K562 (cell line): ENCODE measurements around the gene CDR2L. TPM values are rescaled to one million over a fixed set of nuclear protein-coding genes. Genes with fewer than 3 reads are reported as not detected.

Source experiments
- ATF2 ChIP-seq: sonication (generic); formaldehyde crosslinking; IDR thresholded peaks from 2 replicates; pipeline ENCODE4 v1.8.1; 2022; ENCODE audit warnings: missing genetic modification reagents
- ATF7 ChIP-seq: fragments of 450-650 bp; IDR thresholded peaks from 2 replicates; pipeline ENCODE4 v1.7.1; 2014; ENCODE audit warnings: mild to moderate bottlenecking, moderate library complexity
- BMI1 ChIP-seq: fragments of 150-350 bp; IDR thresholded peaks from 2 replicates; pipeline ENCODE4 v1.6.1; 2014; ENCODE audit warnings: low read length
- CREB3 ChIP-seq: fragments of 450-650 bp; conservative IDR thresholded peaks from 2 replicates; pipeline ENCODE4 v1.6.1; 2016; ENCODE audit warnings: missing genetic modification characterization, low read depth, mild to moderate bottlenecking, missing compliant biosample characterization, moderate library complexity
- DACH1 ChIP-seq: fragments of 450-650 bp; IDR thresholded peaks from 2 replicates; pipeline ENCODE4 v1.6.1; 2018; ENCODE audit not compliant: partially characterized antibody
- ELF4 ChIP-seq: fragments of 450-650 bp; formaldehyde crosslinking; IDR thresholded peaks from 2 replicates; pipeline ENCODE4 v1.4.0; 2022; ENCODE audit warnings: missing genetic modification characterization
- KHSRP ChIP-seq: fragments of 450-650 bp; IDR thresholded peaks from 2 replicates; pipeline ENCODE4 v1.6.1; 2017
- MEF2D ChIP-seq: conservative IDR thresholded peaks from 2 replicates; pipeline ENCODE4 v1.6.1; 2016; ENCODE audit warnings: low read depth, missing genetic modification characterization, missing compliant biosample characterization
- MXI1 ChIP-seq: IDR thresholded peaks from 2 replicates; pipeline ENCODE4 v1.6.1; 2011; ENCODE audit warnings: low read depth, mild to moderate bottlenecking, improper control_type of control experiment, low read length
- NFYB ChIP-seq: IDR thresholded peaks from 2 replicates; pipeline ENCODE4 v1.6.1; 2011; ENCODE audit warnings: mild to moderate bottlenecking, moderate library complexity; ENCODE audit not compliant: insufficient read length; ENCODE audit errors: extremely low read depth
- PCBP2 ChIP-seq: fragments of 200-400 bp; formaldehyde crosslinking; IDR thresholded peaks from 2 replicates; pipeline ENCODE4 v1.6.1; 2018; ENCODE audit warnings: low read length, low read depth, mild to moderate bottlenecking, moderate library complexity; ENCODE audit not compliant: poor library complexity, severe bottlenecking
- PHF8 ChIP-seq: fragments of 200-600 bp; sonication (generic); IDR thresholded peaks from 2 replicates; pipeline ENCODE4 v1.6.1; 2012; ENCODE audit warnings: mixed run types, mild to moderate bottlenecking, inconsistent platforms, low read length, moderate library complexity, borderline replicate concordance
- POLR2AphosphoS5 ChIP-seq: IDR thresholded peaks from 2 replicates; pipeline ENCODE4 v1.6.1; 2011; ENCODE audit warnings: mild to moderate bottlenecking, low read depth, low read length, moderate library complexity; ENCODE audit not compliant: control insufficient read depth, insufficient read depth
- YBX1 ChIP-seq: fragments of 450-650 bp; IDR thresholded peaks from 2 replicates; pipeline ENCODE4 v1.7.1; 2016; ENCODE audit warnings: mild to moderate bottlenecking
- ZC3H11A ChIP-seq: IDR thresholded peaks from 2 replicates; pipeline ENCODE4 v1.6.1; 2012; ENCODE audit warnings: low read depth, low read length, improper control_type of control experiment
- ZNF146 ChIP-seq: IDR thresholded peaks from one replicate; pipeline ENCODE4 v1.6.1; 2018; ENCODE audit warnings: missing compliant biosample characterization; ENCODE audit not compliant: unreplicated experiment
- ZNF444 ChIP-seq: fragments of 250-450 bp; sonication (Bioruptor Pico); IDR thresholded peaks from 2 replicates; pipeline ENCODE4 v1.4.0; 2020; ENCODE audit warnings: mild to moderate bottlenecking, moderate library complexity
- ZNF644 ChIP-seq: fragments of 200-800 bp; sonication (Bioruptor generic); IDR thresholded peaks from 2 replicates; pipeline ENCODE4 v1.6.1; 2016; ENCODE audit warnings: low read depth, missing genetic modification characterization, missing compliant biosample characterization
- polyA plus RNA-seq, 8 experiments: library from polyadenylated mRNA; depleted of rRNA in 4 of 8; stranded (reverse) in 5 of 8; unstranded in 3 of 8; fragments of >200 nt; fragmentation: Nextera tagmentation in 2 of 8; fragmentation: Illumina TruSeq in 1 of 8; extraction: Ambion mirVana in 2 of 8; extraction: Trizol in 1 of 8; gene quantifications; 2 replicates each; pipeline versions ENCODE4 v1.2.1 to v1.2.3, GENCODE V29; 2011 to 2014; ENCODE audit warnings: inconsistent platforms in 1 of 8, missing spikeins in 1 of 8
- total RNA-seq, 7 experiments: library from RNA; depleted of rRNA in 6 of 7; stranded (reverse); fragments of >200 nt in 6 of 7; fragmentation: Illumina TruSeq in 2 of 7; extraction: Trizol in 2 of 7; gene quantifications; 2 replicates each; pipeline versions ENCODE4 v1.2.1 to v1.2.3, GENCODE V29; 2011 to 2021; ENCODE audit warnings: low replicate concordance in 1 of 7
- TF ChIP-seq, protein P1 (sequence below): sonication (generic); formaldehyde crosslinking; IDR thresholded peaks from 2 replicates; pipeline ENCODE4 v1.8.0; 2023; ENCODE audit warnings: missing genetic modification reagents, mild to moderate bottlenecking, borderline replicate concordance
- TF ChIP-seq, protein P2 (sequence below): sonication (generic); formaldehyde crosslinking; IDR thresholded peaks from 2 replicates; pipeline ENCODE4 v1.8.0; 2022; ENCODE audit warnings: mild to moderate bottlenecking, low read depth, missing genetic modification reagents

CDR2L gene
- total and polyA plus RNA-seq, 9 of the 15 experiments (the other 6 are each of a cell fraction or from before 2014, with no cell fraction given): 2.7 to 16.0 (median 7.3) TPM

DNA sequence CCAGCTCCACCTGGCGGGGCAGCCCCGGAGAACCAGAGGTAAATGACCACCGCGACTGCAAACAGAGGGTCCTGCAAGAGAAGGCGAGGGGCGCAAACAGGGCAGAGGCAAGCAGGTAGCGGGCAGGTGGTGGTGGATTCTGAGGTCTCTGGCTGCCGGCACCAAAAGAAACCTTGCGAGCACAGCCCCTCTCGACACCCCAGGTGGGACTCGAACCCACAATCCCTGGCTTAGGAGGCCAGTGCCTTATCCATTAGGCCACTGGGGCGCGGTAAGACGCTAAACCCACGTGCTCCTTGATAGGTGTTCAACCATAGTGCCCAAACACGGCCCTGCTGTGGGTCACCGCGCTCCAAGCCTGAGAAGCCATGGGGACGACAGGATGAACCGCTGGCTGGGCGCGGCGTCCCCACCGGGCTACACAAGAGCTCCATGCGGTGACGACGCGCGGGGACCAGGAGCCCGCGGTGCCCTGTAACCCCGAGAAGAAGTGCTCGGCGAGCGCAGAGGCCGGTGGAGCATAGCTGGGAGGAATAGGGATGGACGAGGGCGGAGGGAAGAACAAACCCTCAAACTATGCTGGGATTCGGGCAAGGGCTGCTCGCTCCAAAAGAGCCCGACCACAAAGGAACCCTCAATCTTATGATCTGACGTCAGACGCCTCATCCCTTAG lies 46.9 kb downstream of the CDR2L start (continued):
- TF ChIP-seq PCBP2 (no peak), ELF4 (CRISPR knock-in tag) (no peak), KHSRP (no peak), MXI1 (no peak), ATF2 (CRISPR knock-in tag) (no peak), CREB3 (tag) (no peak), YBX1 (no peak), ZNF644 (tag) (no peak), ZC3H11A (no peak), ZNF146 (CRISPR knock-in tag) (no peak), PHF8 (peak; percentile 33; the same call in 1 of the 2 replicates), POLR2AphosphoS5 (no peak), BMI1 (no peak), MEF2D (tag) (no peak), ZNF444 (CRISPR knock-in tag) (no peak), NFYB (no peak), ATF7 (no peak), DACH1 (no peak)
- TF ChIP-seq, protein P1, sequence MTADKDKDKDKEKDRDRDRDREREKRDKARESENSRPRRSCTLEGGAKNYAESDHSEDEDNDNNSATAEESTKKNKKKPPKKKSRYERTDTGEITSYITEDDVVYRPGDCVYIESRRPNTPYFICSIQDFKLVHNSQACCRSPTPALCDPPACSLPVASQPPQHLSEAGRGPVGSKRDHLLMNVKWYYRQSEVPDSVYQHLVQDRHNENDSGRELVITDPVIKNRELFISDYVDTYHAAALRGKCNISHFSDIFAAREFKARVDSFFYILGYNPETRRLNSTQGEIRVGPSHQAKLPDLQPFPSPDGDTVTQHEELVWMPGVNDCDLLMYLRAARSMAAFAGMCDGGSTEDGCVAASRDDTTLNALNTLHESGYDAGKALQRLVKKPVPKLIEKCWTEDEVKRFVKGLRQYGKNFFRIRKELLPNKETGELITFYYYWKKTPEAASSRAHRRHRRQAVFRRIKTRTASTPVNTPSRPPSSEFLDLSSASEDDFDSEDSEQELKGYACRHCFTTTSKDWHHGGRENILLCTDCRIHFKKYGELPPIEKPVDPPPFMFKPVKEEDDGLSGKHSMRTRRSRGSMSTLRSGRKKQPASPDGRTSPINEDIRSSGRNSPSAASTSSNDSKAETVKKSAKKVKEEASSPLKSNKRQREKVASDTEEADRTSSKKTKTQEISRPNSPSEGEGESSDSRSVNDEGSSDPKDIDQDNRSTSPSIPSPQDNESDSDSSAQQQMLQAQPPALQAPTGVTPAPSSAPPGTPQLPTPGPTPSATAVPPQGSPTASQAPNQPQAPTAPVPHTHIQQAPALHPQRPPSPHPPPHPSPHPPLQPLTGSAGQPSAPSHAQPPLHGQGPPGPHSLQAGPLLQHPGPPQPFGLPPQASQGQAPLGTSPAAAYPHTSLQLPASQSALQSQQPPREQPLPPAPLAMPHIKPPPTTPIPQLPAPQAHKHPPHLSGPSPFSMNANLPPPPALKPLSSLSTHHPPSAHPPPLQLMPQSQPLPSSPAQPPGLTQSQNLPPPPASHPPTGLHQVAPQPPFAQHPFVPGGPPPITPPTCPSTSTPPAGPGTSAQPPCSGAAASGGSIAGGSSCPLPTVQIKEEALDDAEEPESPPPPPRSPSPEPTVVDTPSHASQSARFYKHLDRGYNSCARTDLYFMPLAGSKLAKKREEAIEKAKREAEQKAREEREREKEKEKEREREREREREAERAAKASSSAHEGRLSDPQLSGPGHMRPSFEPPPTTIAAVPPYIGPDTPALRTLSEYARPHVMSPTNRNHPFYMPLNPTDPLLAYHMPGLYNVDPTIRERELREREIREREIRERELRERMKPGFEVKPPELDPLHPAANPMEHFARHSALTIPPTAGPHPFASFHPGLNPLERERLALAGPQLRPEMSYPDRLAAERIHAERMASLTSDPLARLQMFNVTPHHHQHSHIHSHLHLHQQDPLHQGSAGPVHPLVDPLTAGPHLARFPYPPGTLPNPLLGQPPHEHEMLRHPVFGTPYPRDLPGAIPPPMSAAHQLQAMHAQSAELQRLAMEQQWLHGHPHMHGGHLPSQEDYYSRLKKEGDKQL (CRISPR knock-in tag): 0 out of 2 replicates have a peak, but pooled peaks have one; percentile 90
- TF ChIP-seq, protein P2, sequence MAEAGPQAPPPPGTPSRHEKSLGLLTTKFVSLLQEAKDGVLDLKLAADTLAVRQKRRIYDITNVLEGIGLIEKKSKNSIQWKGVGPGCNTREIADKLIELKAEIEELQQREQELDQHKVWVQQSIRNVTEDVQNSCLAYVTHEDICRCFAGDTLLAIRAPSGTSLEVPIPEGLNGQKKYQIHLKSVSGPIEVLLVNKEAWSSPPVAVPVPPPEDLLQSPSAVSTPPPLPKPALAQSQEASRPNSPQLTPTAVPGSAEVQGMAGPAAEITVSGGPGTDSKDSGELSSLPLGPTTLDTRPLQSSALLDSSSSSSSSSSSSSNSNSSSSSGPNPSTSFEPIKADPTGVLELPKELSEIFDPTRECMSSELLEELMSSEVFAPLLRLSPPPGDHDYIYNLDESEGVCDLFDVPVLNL: peak; percentile 80
